Colonic mucosa (tissue), 4 donors: ENCODE measurements around the gene DMBX1. TPM values are rescaled to one million over a fixed set of nuclear protein-coding genes. Genes with fewer than 3 reads are reported as not detected.

Experiments
- DNase-seq: peaks from one replicate; pipeline ENCODE4 v3.0.0-alpha.2; 2020
- H3K27ac ChIP-seq: fragments of 200-600 bp; one replicate; pipeline ENCODE4 v1.8.0; 2021
- H3K27me3 ChIP-seq: fragments of 200-600 bp; one replicate; pipeline ENCODE4 v1.8.0; 2021
- H3K36me3 ChIP-seq: fragments of 200-600 bp; one replicate; pipeline ENCODE4 v1.8.0; 2021
- H3K4me1 ChIP-seq: fragments of 200-600 bp; one replicate; pipeline ENCODE4 v1.8.0; 2021; ENCODE audit warnings: mild to moderate bottlenecking
- H3K4me3 ChIP-seq: fragments of 200-600 bp; one replicate; pipeline ENCODE4 v1.8.0; 2021
- H3K9ac ChIP-seq, 2 donors: one replicate each; pipeline ENCODE4 v1.7.0; 2013; ENCODE audit warnings: control low read depth in 2 of 2, low read depth in 2 of 2, low read length in 2 of 2
- H3K9me3 ChIP-seq: fragments of 200-600 bp; one replicate; pipeline ENCODE4 v1.8.0; 2021
- CTCF ChIP-seq: fragments of 200-600 bp; IDR thresholded peaks from one replicate; pipeline ENCODE4 v1.8.0; 2022; ENCODE audit warnings: antibody characterized with exemption, mild to moderate bottlenecking
- intact Hi-C: fragments of 100-400 bp; cut with DNase I; formaldehyde crosslinking; loops from one replicate; pipeline ENCODE4 v1.14.1; 2022
- total RNA-seq, 2 donors: library from RNA; stranded (reverse); fragmentation: NEBNext Ultra II Directional in 1 of 2; extraction: Animal tissue kit (Norgen Biotek cat#: 25700) in 1 of 2; gene quantifications; one replicate each; pipeline ENCODE4 v1.2.1, GENCODE V29; 2021
- donor health status: healthy.
- donor health status: DM: no; HTN: no; CAD: no.
- donor health status: DM: no; HTN: no; CAD: no.

DMBX1 gene
- total RNA-seq, 2 donors from 2014 or later, result not detected

DNA sequence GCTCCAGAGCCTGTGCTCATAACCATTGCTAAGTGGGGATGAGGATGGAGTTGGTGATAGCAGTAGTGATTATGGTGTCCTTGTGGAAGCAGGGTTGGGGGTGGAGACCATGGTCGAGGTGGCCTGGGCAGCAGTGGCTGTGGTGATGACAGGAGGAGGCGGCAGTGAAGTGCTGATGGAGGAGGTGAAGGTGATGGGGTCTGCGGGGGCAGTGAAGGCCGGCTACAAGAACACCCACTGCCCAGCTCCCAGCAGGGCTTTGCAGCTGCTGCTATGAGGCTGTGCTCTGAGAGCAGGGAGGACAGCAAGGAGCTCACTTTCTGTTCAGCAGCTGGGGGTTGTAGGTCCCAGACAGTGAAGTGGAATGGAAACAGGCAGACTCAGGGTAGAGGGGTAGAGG lies 15.6 kb upstream of the DMBX1 start:
- DNase-seq, result no peak
- intact Hi-C loops, result no loop called here
- Histone ChIP-seq H3K36me3 (no peaks in the 10 kb centered on the region), H3K9ac (no peak overlapping the region), H3K9me3 (no peaks in the 10 kb centered on the region), H3K4me1 (no peaks in the 10 kb centered on the region), H3K4me3 (no peak overlapping the region), H3K27ac (no peak overlapping the region), H3K27me3 (no peaks in the 10 kb centered on the region)
- no peak for TF ChIP-seq CTCF

- no peaks in the 10 kb centered on the region for H3K9me3 ChIP-seq
- intact Hi-C loops, result no loop called here
- no peak for DNase-seq
- no peaks in the 10 kb centered on the region for H3K27me3 ChIP-seq
- TF ChIP-seq CTCF, result no peak
- no peak overlapping the region for H3K27ac ChIP-seq
- no peaks in the 10 kb centered on the region for H3K4me1 ChIP-seq
- no peak overlapping the region for H3K4me3 ChIP-seq
- no peaks in the 10 kb centered on the region for H3K36me3 ChIP-seq
- no peak overlapping the region for H3K9ac ChIP-seq
These were observed 15.1 kb upstream of the DMBX1 start for GRCh38 chr1:46474570-46474969.

DNA sequence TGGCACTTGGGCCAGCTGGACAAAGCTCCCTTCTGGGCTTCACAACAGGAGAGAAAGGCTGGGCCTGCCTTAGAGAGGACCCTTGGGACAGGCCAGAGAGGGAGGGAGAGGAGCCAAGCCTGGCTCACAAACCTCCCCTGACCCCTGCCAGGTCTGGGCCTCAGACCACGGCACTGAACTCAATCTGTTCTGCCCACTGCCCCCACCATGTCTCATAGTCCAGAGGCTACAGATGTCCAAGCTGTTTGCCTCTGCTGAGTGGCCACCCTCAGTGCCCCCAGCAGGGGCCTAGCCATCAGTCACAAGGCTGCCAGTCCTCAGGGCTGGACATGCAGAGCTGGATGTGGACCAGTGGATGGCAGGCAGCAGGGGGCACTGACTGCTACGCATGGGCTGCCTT lies 13.0 kb upstream of the DMBX1 start:
- H3K36me3 ChIP-seq, result no peaks in the 10 kb centered on the region
- no peak overlapping the region for H3K27ac ChIP-seq
- no peak for TF ChIP-seq CTCF
- H3K9ac ChIP-seq, result no peak overlapping the region
- no peak for DNase-seq
- intact Hi-C loops, result no loop called here
- no peak overlapping the region for H3K4me3 ChIP-seq
- H3K9me3 ChIP-seq, result no peaks in the 10 kb centered on the region
- H3K27me3 ChIP-seq, result no peaks in the 10 kb centered on the region
- no peaks in the 10 kb centered on the region for H3K4me1 ChIP-seq

GRCh38 chr1:46477153-46477929 lies 12.3 kb upstream of the DMBX1 start:
- Histone ChIP-seq H3K27me3 (no peaks in the 10 kb centered on the region), H3K9ac (no peak overlapping the region)
- intact Hi-C loops, result no loop called here

GRCh38 chr1:46478721-46479485 lies 10.7 kb upstream of the DMBX1 start:
- DNase-seq, result no peak
- Histone ChIP-seq H3K9me3 (no peaks in the 10 kb centered on the region), H3K4me3 (no peak overlapping the region), H3K27me3 (no peaks in the 10 kb centered on the region), H3K36me3 (no peaks in the 10 kb centered on the region), H3K9ac (no peak overlapping the region), H3K4me1 (no peaks in the 10 kb centered on the region), H3K27ac (no peak overlapping the region)
- no peak for TF ChIP-seq CTCF
- intact Hi-C loops, result loop anchor here (2.0 kb wide), 1 partner anchor 48 kb away; no protein-coding TSS in a partner anchor

More at GRCh38 chr1:46477153-46477929, 12.3 kb upstream of the DMBX1 start:
- Histone ChIP-seq H3K9me3 (no peaks in the 10 kb centered on the region), H3K4me3 (no peak overlapping the region), H3K4me1 (no peaks in the 10 kb centered on the region), H3K27ac (no peak overlapping the region), H3K36me3 (no peaks in the 10 kb centered on the region)
- TF ChIP-seq CTCF, result peak; percentile 89
- DNase-seq, result peak; percentile 80
